Measurements from ENCODE around the gene TTLL12. TPM values are rescaled to one million over a fixed set of nuclear protein-coding genes. Genes with fewer than 3 reads are reported as not detected.

TTLL12 gene
- polyA plus RNA-seq, 1 experiment: 5.7 TPM

DNA sequence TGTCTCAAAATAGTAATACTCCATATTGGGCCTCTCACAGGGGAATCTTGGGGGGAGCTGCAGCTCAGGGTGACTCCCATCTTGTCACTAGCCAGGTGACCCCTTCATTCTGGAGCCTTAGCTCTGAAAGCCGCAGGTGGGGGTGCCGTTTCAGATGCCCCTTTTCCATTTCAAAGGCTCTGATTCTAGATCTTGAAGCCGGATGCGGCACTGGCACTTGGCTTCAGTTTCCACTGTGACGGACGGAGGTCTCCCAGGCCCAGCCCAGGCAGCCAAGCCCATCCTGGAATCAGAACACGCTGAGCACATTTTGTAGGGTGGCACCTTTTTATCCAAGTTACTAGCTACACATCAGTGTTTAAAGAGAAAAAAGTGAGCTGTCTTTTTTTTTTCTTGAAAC is 70.0 kb downstream of the TTLL12 start:
- peaks cover 23% of the 10 kb centered on the region for H3K27me3 ChIP-seq (ENCODE audit: control insufficient read depth, insufficient read depth, low read length)
- TF ChIP-seq, protein P1, sequence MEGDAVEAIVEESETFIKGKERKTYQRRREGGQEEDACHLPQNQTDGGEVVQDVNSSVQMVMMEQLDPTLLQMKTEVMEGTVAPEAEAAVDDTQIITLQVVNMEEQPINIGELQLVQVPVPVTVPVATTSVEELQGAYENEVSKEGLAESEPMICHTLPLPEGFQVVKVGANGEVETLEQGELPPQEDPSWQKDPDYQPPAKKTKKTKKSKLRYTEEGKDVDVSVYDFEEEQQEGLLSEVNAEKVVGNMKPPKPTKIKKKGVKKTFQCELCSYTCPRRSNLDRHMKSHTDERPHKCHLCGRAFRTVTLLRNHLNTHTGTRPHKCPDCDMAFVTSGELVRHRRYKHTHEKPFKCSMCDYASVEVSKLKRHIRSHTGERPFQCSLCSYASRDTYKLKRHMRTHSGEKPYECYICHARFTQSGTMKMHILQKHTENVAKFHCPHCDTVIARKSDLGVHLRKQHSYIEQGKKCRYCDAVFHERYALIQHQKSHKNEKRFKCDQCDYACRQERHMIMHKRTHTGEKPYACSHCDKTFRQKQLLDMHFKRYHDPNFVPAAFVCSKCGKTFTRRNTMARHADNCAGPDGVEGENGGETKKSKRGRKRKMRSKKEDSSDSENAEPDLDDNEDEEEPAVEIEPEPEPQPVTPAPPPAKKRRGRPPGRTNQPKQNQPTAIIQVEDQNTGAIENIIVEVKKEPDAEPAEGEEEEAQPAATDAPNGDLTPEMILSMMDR (IDR thresholded peaks at IDR 0.05; ENCODE audit: low read depth, low read length): no peak
- ChIA-PET CTCF (interaction anchor here (0.7 to 0.9 kb wide), 2 partner anchors 64 to 297 kb away, joined by 4 to 6 read pairs; no protein-coding TSS in a partner anchor), POLR2A (interaction anchor here (0.6 kb wide), 1 partner anchor 959 kb away, joined by 3 read pairs; no protein-coding TSS in a partner anchor)
- DNase-seq (ENCODE audit: low read depth, low spot score): no peak
- H3K4me3 ChIP-seq (ENCODE audit: low read depth, low read length): no peak overlapping the region
- H3K9me3 ChIP-seq (ENCODE audit: control insufficient read depth, insufficient read depth, low read length): no peaks in the 10 kb centered on the region
- no peak overlapping the region for H3K27ac ChIP-seq (ENCODE audit: low read depth, low read length)

Other genes starting within 250 kb of the TTLL12 start
- 59.6 and 60.2 TPM in 2 replicates for gene PACSIN2, start 172.0 kb downstream of the TTLL12 start, polyA plus RNA-seq (2011; rRNA removed)
- gene TTLL1, start 97.7 kb downstream of the TTLL12 start, polyA plus RNA-seq (2011; rRNA removed): 17.5 and 18.8 TPM in 2 replicates
- not detected in 2 replicates for gene BIK, start 76.4 kb downstream of the TTLL12 start, polyA plus RNA-seq (2011; rRNA removed)
- gene MCAT, start 43.7 kb downstream of the TTLL12 start, polyA plus RNA-seq (2011; rRNA removed): 10.5 and 12.0 TPM in 2 replicates
- 107 and 146 TPM in 2 replicates for gene TSPO, start 35.6 kb downstream of the TTLL12 start, polyA plus RNA-seq (2011; rRNA removed)
- gene SCUBE1, start 156.2 kb upstream of the TTLL12 start, polyA plus RNA-seq (2011; rRNA removed): not detected in 2 replicates
- gene MPPED1, start 224.9 kb upstream of the TTLL12 start, polyA plus RNA-seq (2011; rRNA removed): not detected in 2 replicates

Measured in AG04450 (cell line).